ENCODE data around the gene ANK3.

DNA sequence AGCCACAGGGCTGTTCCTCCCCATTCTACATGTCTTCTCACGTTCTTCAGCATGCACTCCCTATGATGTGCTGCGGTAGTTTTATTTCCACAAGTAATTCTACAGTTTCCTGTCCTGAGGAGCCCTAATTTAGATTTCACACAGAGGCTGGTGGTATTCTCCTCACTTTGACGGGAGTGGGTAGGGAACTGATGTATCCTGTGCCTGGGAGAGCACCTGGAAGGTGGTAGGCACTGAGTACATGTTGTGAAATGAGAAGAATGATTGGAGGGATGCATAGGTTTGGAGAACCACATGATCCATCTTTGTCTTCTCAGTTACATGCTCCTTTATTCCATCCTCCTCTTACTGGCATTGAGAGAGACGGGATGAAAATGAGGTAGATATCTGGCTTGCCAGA is 365.2 kb downstream of the ANK3 start:
- no peak for TF ChIP-seq POLR2AphosphoS5 (IDR thresholded peaks at IDR 0.05)
- TF ChIP-seq, protein P1, sequence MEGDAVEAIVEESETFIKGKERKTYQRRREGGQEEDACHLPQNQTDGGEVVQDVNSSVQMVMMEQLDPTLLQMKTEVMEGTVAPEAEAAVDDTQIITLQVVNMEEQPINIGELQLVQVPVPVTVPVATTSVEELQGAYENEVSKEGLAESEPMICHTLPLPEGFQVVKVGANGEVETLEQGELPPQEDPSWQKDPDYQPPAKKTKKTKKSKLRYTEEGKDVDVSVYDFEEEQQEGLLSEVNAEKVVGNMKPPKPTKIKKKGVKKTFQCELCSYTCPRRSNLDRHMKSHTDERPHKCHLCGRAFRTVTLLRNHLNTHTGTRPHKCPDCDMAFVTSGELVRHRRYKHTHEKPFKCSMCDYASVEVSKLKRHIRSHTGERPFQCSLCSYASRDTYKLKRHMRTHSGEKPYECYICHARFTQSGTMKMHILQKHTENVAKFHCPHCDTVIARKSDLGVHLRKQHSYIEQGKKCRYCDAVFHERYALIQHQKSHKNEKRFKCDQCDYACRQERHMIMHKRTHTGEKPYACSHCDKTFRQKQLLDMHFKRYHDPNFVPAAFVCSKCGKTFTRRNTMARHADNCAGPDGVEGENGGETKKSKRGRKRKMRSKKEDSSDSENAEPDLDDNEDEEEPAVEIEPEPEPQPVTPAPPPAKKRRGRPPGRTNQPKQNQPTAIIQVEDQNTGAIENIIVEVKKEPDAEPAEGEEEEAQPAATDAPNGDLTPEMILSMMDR (IDR thresholded peaks at IDR 0.05 in 8 of 11, conservative IDR thresholded peaks at IDR 0.05 in 3 of 11) = no peak
- TF ChIP-seq POLR2A (IDR thresholded peaks at IDR 0.05) = no peak

Data from spleen (tissue), 7 donors.